ENCODE results near the gene TMEM81. TPM values are rescaled to one million over a fixed set of nuclear protein-coding genes. Genes with fewer than 3 reads are reported as not detected.
A peak's percentile ranks its signal among the peaks of the same experiment; 100 is the strongest.

The TMEM81 gene
- total and polyA plus RNA-seq, 10 donors = 2.4 to 5.4 (median 3.4) TPM

DNA sequence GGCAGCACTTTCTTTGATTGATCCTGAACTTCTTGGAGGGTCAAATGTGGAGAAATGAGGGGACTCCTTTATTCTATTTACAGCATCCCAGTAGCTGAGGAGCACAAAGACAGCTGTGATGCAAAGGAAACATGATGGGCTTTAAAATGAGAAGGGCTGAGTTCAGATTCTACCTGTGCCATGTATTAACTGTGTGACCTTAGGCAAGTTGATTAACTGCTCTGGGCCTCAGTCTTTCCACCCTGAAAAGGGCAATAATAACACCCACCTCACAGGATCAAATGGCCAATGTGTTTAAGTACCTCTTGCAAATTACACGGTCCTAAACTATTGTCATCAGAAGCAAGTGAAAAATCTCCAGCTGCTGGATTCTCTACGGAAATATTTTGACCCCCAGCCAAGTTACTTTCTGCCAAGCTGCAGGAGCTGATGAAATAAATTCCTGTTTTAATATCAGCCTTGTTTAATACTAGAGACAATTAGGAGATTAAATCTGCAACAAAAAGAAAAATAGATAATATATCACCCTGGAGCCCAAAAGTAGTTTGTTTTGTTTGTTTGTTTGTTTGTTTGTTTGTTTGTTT lies 15.7 kb downstream of the TMEM81 start:
- Histone ChIP-seq H3K4me3 (no peak overlapping the region), H3K9me3 (no peaks in the 10 kb centered on the region), H3K36me3 (no peaks in the 10 kb centered on the region), H3K4me1 (no peaks in the 10 kb centered on the region), H3K27ac (no peak overlapping the region), H3K27me3 (replicated peaks in 1 of 7) (no peaks in the 10 kb centered on the region)
- intact Hi-C loops (cut with DNase I; ENCODE audit: low total_unique reads) = no loop called here
- 63 to 81% (median 74%) methylated on average over 2 of the region's 2 CpGs for WGBS, 5 donors
- no peak for DNase-seq
- TF ChIP-seq POLR2AphosphoS5 (IDR thresholded peaks at IDR 0.05) = no peak
- no peak for TF ChIP-seq POLR2A (IDR thresholded peaks at IDR 0.05)
- TF ChIP-seq, protein P1, sequence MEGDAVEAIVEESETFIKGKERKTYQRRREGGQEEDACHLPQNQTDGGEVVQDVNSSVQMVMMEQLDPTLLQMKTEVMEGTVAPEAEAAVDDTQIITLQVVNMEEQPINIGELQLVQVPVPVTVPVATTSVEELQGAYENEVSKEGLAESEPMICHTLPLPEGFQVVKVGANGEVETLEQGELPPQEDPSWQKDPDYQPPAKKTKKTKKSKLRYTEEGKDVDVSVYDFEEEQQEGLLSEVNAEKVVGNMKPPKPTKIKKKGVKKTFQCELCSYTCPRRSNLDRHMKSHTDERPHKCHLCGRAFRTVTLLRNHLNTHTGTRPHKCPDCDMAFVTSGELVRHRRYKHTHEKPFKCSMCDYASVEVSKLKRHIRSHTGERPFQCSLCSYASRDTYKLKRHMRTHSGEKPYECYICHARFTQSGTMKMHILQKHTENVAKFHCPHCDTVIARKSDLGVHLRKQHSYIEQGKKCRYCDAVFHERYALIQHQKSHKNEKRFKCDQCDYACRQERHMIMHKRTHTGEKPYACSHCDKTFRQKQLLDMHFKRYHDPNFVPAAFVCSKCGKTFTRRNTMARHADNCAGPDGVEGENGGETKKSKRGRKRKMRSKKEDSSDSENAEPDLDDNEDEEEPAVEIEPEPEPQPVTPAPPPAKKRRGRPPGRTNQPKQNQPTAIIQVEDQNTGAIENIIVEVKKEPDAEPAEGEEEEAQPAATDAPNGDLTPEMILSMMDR (IDR thresholded peaks at IDR 0.05 in 8 of 11, conservative IDR thresholded peaks at IDR 0.05 in 3 of 11) = no peak

DNA sequence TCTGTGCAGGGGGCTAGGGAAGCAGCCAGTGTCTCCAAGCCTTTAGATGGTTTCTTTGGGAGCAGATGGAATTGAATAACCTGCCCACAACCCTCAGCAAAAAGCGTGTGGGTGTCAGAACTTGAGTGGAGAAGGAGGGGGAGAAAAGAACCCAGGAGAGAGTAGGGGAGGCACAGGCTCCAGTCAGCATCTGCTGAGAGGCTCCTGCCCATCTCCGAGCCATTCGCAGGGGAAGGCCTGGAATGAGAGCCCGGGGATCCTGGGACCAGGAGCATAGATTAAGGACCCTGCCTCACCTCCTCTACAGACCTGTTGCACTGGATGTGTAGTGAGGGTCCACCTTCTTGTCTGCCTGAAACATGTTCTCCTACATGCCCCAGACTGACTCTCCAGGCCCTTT lies 16.3 kb downstream of the TMEM81 start:
- Histone ChIP-seq H3K36me3 (no peaks in the 10 kb centered on the region), H3K27me3 (replicated peaks in 1 of 7) (no peaks in the 10 kb centered on the region), H3K4me1 (no peaks in the 10 kb centered on the region), H3K4me3 (no peak overlapping the region), H3K27ac (no peak overlapping the region), H3K9me3 (no peaks in the 10 kb centered on the region)
- DNase-seq = no peak
- intact Hi-C loops (cut with DNase I; ENCODE audit: low total_unique reads) = no loop called here
- WGBS, 5 donors = 74 to 94% (median 91%) methylated on average over 4 of the region's 4 CpGs
- TF ChIP-seq POLR2AphosphoS5 (IDR thresholded peaks at IDR 0.05) = no peak
- no peak for TF ChIP-seq POLR2A (IDR thresholded peaks at IDR 0.05)
- TF ChIP-seq, protein P1 (IDR thresholded peaks at IDR 0.05 in 8 of 11, conservative IDR thresholded peaks at IDR 0.05 in 3 of 11) = no peak

- no peak for DNase-seq
- 90 to 96% (median 93%) methylated on average over 5 to 6 of the region's 6 CpGs for WGBS, 5 donors
- intact Hi-C loops (cut with DNase I; ENCODE audit: low total_unique reads) = no loop called here
Observed at GRCh38 chr1:205067031-205067430, 17.2 kb downstream of the TMEM81 start.

GRCh38 chr1:205066141-205066818 lies 18.0 kb downstream of the TMEM81 start:
- 65 to 73% (median 70%) methylated on average over 13 of the region's 13 CpGs for WGBS, 5 donors
- DNase-seq = peak; percentile 61
- no peak overlapping the region for H3K4me3 ChIP-seq
- H3K4me1 ChIP-seq = peaks cover 0 to 8% (median 6%) of the 10 kb centered on the region in 6 donors
- no peak overlapping the region for H3K27ac ChIP-seq
- TF ChIP-seq, protein P1 (IDR thresholded peaks at IDR 0.05 in 8 of 11, conservative IDR thresholded peaks at IDR 0.05 in 3 of 11) = no peak
- TF ChIP-seq POLR2A (IDR thresholded peaks at IDR 0.05) (no peak), POLR2AphosphoS5 (IDR thresholded peaks at IDR 0.05) (no peak)
- intact Hi-C loops (cut with DNase I; ENCODE audit: low total_unique reads) = no loop called here
- no peaks in the 10 kb centered on the region for H3K9me3 ChIP-seq
- H3K27me3 ChIP-seq (replicated peaks in 1 of 7) = no peaks in the 10 kb centered on the region
- no peaks in the 10 kb centered on the region for H3K36me3 ChIP-seq

More at GRCh38 chr1:205067031-205067430, 17.2 kb downstream of the TMEM81 start:
- Histone ChIP-seq H3K9me3 (no peaks in the 10 kb centered on the region), H3K36me3 (no peaks in the 10 kb centered on the region), H3K4me1 (peaks cover 0 to under 1% (median 0%) of the 10 kb centered on the region in 6 donors), H3K27ac (no peak overlapping the region), H3K27me3 (replicated peaks in 1 of 7) (no peaks in the 10 kb centered on the region), H3K4me3 (no peak overlapping the region)
- no peak for TF ChIP-seq POLR2AphosphoS5 (IDR thresholded peaks at IDR 0.05)
- TF ChIP-seq, protein P1 (IDR thresholded peaks at IDR 0.05 in 8 of 11, conservative IDR thresholded peaks at IDR 0.05 in 3 of 11) = no peak
- TF ChIP-seq POLR2A (IDR thresholded peaks at IDR 0.05) = no peak

All from spleen (tissue), 11 donors.